ENCODE data around the gene DHX16. TPM values are rescaled to one million over a fixed set of nuclear protein-coding genes. Genes with fewer than 3 reads are reported as not detected.

Gene DHX16
- total and polyA plus RNA-seq, 10 donors, result 21.7 to 39.7 (median 35.2) TPM

DNA sequence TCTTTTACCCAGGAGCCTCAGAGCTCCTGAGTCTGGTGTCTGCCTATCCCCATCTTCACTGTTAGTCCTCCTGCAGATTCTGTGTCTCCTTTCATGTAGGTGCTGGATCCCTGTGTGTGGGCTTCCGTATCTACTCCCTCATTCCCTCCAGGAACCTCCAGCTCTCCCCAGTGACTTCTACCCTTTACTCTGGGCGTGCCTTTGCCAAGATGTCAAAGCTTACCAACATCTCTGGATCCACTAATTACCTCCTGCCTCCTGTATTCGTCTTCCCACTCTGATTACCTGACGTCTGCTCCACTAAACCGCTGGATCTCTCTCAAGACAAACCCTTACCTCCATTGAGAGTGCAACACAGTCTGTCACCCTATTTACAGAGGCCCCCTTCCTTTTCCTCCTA, 28.0 kb downstream of the DHX16 start:
- Histone ChIP-seq H3K4me3 (no peak overlapping the region), H3K36me3 (peaks cover 0 to 57% (median 8%) of the 10 kb centered on the region in 6 donors), H3K4me1 (peaks cover 12 to 57% (median 25%) of the 10 kb centered on the region in 6 donors), H3K9me3 (no peaks in the 10 kb centered on the region), H3K27me3 (replicated peaks in 1 of 7) (no peaks in the 10 kb centered on the region), H3K27ac (no peak overlapping the region)
- DNase-seq, result no peak
- no peak for TF ChIP-seq POLR2A (IDR thresholded peaks at IDR 0.05)
- TF ChIP-seq, protein P1, sequence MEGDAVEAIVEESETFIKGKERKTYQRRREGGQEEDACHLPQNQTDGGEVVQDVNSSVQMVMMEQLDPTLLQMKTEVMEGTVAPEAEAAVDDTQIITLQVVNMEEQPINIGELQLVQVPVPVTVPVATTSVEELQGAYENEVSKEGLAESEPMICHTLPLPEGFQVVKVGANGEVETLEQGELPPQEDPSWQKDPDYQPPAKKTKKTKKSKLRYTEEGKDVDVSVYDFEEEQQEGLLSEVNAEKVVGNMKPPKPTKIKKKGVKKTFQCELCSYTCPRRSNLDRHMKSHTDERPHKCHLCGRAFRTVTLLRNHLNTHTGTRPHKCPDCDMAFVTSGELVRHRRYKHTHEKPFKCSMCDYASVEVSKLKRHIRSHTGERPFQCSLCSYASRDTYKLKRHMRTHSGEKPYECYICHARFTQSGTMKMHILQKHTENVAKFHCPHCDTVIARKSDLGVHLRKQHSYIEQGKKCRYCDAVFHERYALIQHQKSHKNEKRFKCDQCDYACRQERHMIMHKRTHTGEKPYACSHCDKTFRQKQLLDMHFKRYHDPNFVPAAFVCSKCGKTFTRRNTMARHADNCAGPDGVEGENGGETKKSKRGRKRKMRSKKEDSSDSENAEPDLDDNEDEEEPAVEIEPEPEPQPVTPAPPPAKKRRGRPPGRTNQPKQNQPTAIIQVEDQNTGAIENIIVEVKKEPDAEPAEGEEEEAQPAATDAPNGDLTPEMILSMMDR (IDR thresholded peaks at IDR 0.05 in 8 of 11, conservative IDR thresholded peaks at IDR 0.05 in 3 of 11), result no peak
- TF ChIP-seq POLR2AphosphoS5 (IDR thresholded peaks at IDR 0.05), result no peak
- intact Hi-C loops (cut with DNase I; ENCODE audit: low total_unique reads), result no loop called here
- 67 to 82% (median 76%) methylated on average over 5 of the region's 5 CpGs for whole genome bisulfite sequencing, 5 donors

DNA sequence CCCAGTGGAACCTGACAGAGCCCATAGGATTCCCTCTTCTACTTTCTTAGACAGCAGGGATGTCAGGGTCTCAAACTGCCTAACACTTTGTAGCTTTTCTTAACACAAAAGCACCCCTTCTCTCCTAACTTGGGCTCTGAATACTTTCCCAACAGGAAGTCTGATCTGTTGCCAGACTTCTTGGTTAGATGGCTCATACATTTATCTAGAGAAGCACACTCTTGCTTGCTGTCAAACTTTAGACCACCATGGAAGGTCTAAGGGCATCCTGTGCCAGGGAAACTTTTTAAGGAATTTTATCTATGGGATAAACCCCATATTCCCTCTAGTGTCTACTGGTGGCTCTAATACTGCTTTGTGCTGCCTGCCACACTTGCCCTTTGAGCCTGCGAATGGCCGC, 29.1 kb downstream of the DHX16 start:
- TF ChIP-seq POLR2A (IDR thresholded peaks at IDR 0.05) (no peak), POLR2AphosphoS5 (IDR thresholded peaks at IDR 0.05) (no peak)
- TF ChIP-seq, protein P1 (IDR thresholded peaks at IDR 0.05 in 8 of 11, conservative IDR thresholded peaks at IDR 0.05 in 3 of 11), result no peak
- Histone ChIP-seq H3K4me3 (no peak overlapping the region), H3K27ac (peak overlapping the region in 1 of 8 donors; percentile 31), H3K36me3 (peaks cover 0 to 51% (median 8%) of the 10 kb centered on the region in 6 donors), H3K9me3 (no peaks in the 10 kb centered on the region), H3K27me3 (replicated peaks in 1 of 7) (no peaks in the 10 kb centered on the region), H3K4me1 (peaks cover 12 to 49% (median 22%) of the 10 kb centered on the region in 6 donors)
- 95 to 100% (median 96%) methylated on average over 2 of the region's 2 CpGs for WGBS, 5 donors
- intact Hi-C loops (cut with DNase I; ENCODE audit: low total_unique reads), result no loop called here
- no peak for DNase-seq

DNA sequence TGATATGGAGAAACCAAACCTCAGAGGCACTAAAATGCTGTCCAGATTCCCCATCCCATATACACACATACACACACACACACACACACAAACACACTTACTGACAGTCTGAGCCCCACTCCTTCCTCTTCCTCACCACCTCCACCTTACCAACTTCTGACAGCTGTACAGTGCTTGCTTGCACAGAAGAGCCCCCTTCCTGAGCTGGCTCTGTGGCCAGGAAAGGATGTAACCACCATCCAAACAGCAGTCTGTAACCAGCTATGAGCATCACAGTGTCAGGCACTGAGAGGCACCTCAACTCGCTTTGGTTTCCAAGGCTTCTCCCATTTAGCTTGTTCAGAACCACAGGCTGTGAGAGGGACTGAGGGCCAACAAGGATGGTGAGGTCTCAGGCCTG, 31.8 kb downstream of the DHX16 start:
- Histone ChIP-seq H3K9me3 (no peaks in the 10 kb centered on the region), H3K36me3 (peaks cover 0 to 69% (median 8%) of the 10 kb centered on the region in 6 donors), H3K27me3 (replicated peaks in 1 of 7) (no peaks in the 10 kb centered on the region), H3K27ac (no peak overlapping the region), H3K4me3 (no peak overlapping the region), H3K4me1 (peaks cover 0 to 27% (median 4%) of the 10 kb centered on the region in 6 donors)
- no peak for DNase-seq
- WGBS, 5 donors, result 28 to 56% (median 47%) methylated on average over 1 of the region's 1 CpG
- TF ChIP-seq, protein P1 (IDR thresholded peaks at IDR 0.05 in 8 of 11, conservative IDR thresholded peaks at IDR 0.05 in 3 of 11), result no peak
- TF ChIP-seq POLR2A (IDR thresholded peaks at IDR 0.05) (no peak), POLR2AphosphoS5 (IDR thresholded peaks at IDR 0.05) (no peak)
- intact Hi-C loops (cut with DNase I; ENCODE audit: low total_unique reads), result no loop called here

DNA sequence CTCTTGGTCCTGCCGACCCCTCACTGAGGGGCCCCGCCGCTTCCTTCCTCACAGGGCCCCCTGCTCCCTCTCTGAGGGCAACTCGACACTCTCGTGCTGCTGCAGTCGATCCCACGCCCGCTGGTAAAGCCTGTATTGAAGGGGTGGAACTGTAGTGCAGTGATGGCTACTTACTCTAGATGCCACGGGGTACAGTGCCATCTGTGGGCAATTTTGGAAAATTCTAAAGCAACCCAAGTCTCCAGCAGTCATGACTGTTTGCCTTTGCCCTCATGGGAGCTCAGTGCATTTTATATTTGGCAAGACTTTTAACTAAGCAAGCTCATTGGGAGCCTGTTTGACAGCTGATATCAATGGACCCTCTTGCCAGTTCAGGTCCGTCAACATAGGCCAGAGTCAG, 32.3 kb downstream of the DHX16 start:
- intact Hi-C loops (cut with DNase I; ENCODE audit: low total_unique reads), result no loop called here
- Histone ChIP-seq H3K4me1 (peaks cover 0 to 21% (median under 1%) of the 10 kb centered on the region in 6 donors), H3K27ac (no peak overlapping the region), H3K36me3 (peaks cover 0 to 66% (median 8%) of the 10 kb centered on the region in 6 donors), H3K9me3 (no peaks in the 10 kb centered on the region), H3K27me3 (replicated peaks in 1 of 7) (no peaks in the 10 kb centered on the region), H3K4me3 (no peak overlapping the region)
- no peak for TF ChIP-seq POLR2AphosphoS5 (IDR thresholded peaks at IDR 0.05)
- TF ChIP-seq, protein P1 (IDR thresholded peaks at IDR 0.05 in 8 of 11, conservative IDR thresholded peaks at IDR 0.05 in 3 of 11), result no peak
- TF ChIP-seq POLR2A (IDR thresholded peaks at IDR 0.05), result no peak
- no peak for DNase-seq
- 61 to 74% (median 63%) methylated on average over 10 of the region's 10 CpGs for WGBS, 5 donors

Data from spleen (tissue), 11 donors.